Ishikawa (cell line): ENCODE results near the gene CD14.

Source experiments
- CEBPB ChIP-seq: IDR thresholded peaks from 2 replicates; pipeline ENCODE4 v1.6.1; 2012
- CREB1 ChIP-seq: IDR thresholded peaks from 2 replicates; pipeline ENCODE4 v1.6.1; 2012; ENCODE audit warnings: low read depth
- EGR1 ChIP-seq: IDR thresholded peaks from 2 replicates; pipeline ENCODE4 v1.6.1; 2012
- EP300 ChIP-seq: IDR thresholded peaks from 2 replicates; pipeline ENCODE4 v1.6.1; 2012; ENCODE audit warnings: borderline replicate concordance
- FOXM1 ChIP-seq: IDR thresholded peaks from 2 replicates; pipeline ENCODE4 v1.6.1; 2012; ENCODE audit warnings: low read depth, borderline replicate concordance
- MAX ChIP-seq: IDR thresholded peaks from 2 replicates; pipeline ENCODE4 v1.6.1; 2012
- NFIC ChIP-seq: IDR thresholded peaks from 2 replicates; pipeline ENCODE4 v1.6.1; 2012
- RAD21 ChIP-seq: IDR thresholded peaks from 2 replicates; pipeline ENCODE4 v1.6.1; 2012; ENCODE audit warnings: low read depth
- REST ChIP-seq: IDR thresholded peaks from 2 replicates; pipeline ENCODE4 v1.6.1; 2012; ENCODE audit warnings: low read depth, mild to moderate bottlenecking
- TAF1 ChIP-seq: IDR thresholded peaks from 2 replicates; pipeline ENCODE4 v1.6.1; 2012; ENCODE audit warnings: low read depth, mild to moderate bottlenecking
- TCF12 ChIP-seq: IDR thresholded peaks from 2 replicates; pipeline ENCODE4 v1.6.1; 2012; ENCODE audit warnings: low read depth
- TEAD4 ChIP-seq: IDR thresholded peaks from 2 replicates; pipeline ENCODE4 v1.6.1; 2012
- USF1 ChIP-seq: IDR thresholded peaks from 2 replicates; pipeline ENCODE4 v1.6.1; 2012
- YY1 ChIP-seq: IDR thresholded peaks from 2 replicates; pipeline ENCODE4 v1.6.1; 2012; ENCODE audit warnings: low read depth
- ZBTB7A ChIP-seq: IDR thresholded peaks from 2 replicates; pipeline ENCODE4 v1.6.1; 2012; ENCODE audit warnings: low read depth

The CD14 gene

GRCh38 chr5:140602147-140602546, 30.8 kb downstream of the CD14 start:
- no peak for TF ChIP-seq CREB1
- TF ChIP-seq USF1 = no peak
- TF ChIP-seq YY1 = no peak
- no peak for TF ChIP-seq CEBPB
- TF ChIP-seq RAD21 = no peak
- no peak for TF ChIP-seq FOXM1
- TF ChIP-seq EGR1 = no peak
- no peak for TF ChIP-seq REST

GRCh38 chr5:140600096-140600495, 32.9 kb downstream of the CD14 start:
- no peak for TF ChIP-seq EGR1
- no peak for TF ChIP-seq RAD21
- no peak for TF ChIP-seq USF1
- no peak for TF ChIP-seq ZBTB7A
- TF ChIP-seq REST = no peak
- TF ChIP-seq CEBPB = no peak
- TF ChIP-seq CREB1 = no peak
- TF ChIP-seq MAX = no peak
- no peak for TF ChIP-seq TAF1
- no peak for TF ChIP-seq TEAD4

GRCh38 chr5:140598836-140599235, 34.1 kb downstream of the CD14 start:
- TF ChIP-seq USF1 (no peak), YY1 (no peak), EP300 (no peak), MAX (no peak), REST (no peak), CEBPB (no peak), NFIC (no peak), TEAD4 (no peak), CREB1 (no peak), RAD21 (no peak), TAF1 (no peak), EGR1 (no peak), FOXM1 (no peak), TCF12 (no peak), ZBTB7A (no peak)

- TF ChIP-seq NFIC (0 out of 2 replicates have a peak, but pooled peaks have one; percentile 26), USF1 (peak; percentile 52; the same call in 1 of the 2 replicates), FOXM1 (no peak), ZBTB7A (no peak)
These were observed 36.6 kb downstream of the CD14 start for GRCh38 chr5:140596321-140596741.
